OCI-LY3 (cell line): Measurements from ENCODE around the gene SOWAHA.

Experiments
- EZH2phosphoT487 ChIP-seq: fragments of 200-600 bp; shearing (Covaris generic); IDR thresholded peaks from 2 replicates; pipeline ENCODE4 v1.6.1; 2018; ENCODE audit warnings: antibody characterized with exemption, mixed run types, low read depth
- TF ChIP-seq, protein P1 (sequence below): fragments of 200-600, 300-600 bp; sonication (generic); IDR thresholded peaks from 2 replicates; pipeline ENCODE4 v1.5.1; 2014; ENCODE audit warnings: antibody characterized with exemption, low read length, low read depth

DNA sequence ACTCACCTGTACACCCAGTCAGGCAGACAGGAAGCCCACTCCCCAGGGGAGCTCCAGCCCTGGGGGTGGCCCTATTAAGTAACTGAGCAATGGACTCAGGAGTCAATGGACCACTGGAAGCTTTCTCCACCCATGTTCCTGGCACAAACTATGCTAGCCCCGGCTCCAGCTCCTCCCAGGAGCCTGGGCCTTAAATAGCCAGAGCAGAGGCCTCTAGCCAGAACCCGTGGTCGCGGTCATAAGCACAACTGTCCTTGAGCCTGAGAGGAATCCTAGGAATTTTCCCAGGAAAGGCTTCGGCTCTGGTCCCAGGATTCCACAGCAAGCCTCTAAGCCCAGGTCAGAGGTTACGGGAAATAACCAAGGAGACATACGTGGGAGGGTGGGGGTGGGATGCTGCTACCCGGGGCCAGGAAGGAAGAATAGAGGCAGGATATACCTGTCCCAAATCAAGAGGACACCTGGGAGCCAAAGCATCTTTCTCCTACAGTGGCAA, 41.6 kb upstream of the SOWAHA start:
- TF ChIP-seq, protein P1, sequence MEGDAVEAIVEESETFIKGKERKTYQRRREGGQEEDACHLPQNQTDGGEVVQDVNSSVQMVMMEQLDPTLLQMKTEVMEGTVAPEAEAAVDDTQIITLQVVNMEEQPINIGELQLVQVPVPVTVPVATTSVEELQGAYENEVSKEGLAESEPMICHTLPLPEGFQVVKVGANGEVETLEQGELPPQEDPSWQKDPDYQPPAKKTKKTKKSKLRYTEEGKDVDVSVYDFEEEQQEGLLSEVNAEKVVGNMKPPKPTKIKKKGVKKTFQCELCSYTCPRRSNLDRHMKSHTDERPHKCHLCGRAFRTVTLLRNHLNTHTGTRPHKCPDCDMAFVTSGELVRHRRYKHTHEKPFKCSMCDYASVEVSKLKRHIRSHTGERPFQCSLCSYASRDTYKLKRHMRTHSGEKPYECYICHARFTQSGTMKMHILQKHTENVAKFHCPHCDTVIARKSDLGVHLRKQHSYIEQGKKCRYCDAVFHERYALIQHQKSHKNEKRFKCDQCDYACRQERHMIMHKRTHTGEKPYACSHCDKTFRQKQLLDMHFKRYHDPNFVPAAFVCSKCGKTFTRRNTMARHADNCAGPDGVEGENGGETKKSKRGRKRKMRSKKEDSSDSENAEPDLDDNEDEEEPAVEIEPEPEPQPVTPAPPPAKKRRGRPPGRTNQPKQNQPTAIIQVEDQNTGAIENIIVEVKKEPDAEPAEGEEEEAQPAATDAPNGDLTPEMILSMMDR, result no peak
- TF ChIP-seq EZH2phosphoT487, result no peak
